Left ventricle myocardium superior (tissue), 1 donor: ENCODE measurements around the gene ZBTB39. TPM values are rescaled to one million over a fixed set of nuclear protein-coding genes. Genes with fewer than 3 reads are reported as not detected.

Experiments used
- ATAC-seq: fragments of 200-7000 bp; cut with Tn5 transposase; one replicate; pipeline ENCODE4 v1.9.1; 2020; ENCODE audit warnings: mild to moderate bottlenecking, moderate library complexity
- DNase-seq: peaks from one replicate; pipeline ENCODE4 v3.0.0-alpha.2; 2020
- intact Hi-C: fragments of 100-400 bp; cut with micrococcal nuclease; formaldehyde crosslinking; loops from one replicate; pipeline ENCODE4 v1.11.0; 2022
- total RNA-seq: library from RNA; stranded (reverse); fragmentation: NEBNext Ultra II Directional; extraction: Animal tissue kit (Norgen Biotek cat#: 25700); gene quantifications from one replicate; pipeline ENCODE4 v1.2.1, GENCODE V29; 2021
- donor health status: DM: no; HTN: yes; CAD: no; lungs with severe emphysema.

ZBTB39 gene
- total RNA-seq, 1 donor from 2014 or later: 3.4 TPM

DNA sequence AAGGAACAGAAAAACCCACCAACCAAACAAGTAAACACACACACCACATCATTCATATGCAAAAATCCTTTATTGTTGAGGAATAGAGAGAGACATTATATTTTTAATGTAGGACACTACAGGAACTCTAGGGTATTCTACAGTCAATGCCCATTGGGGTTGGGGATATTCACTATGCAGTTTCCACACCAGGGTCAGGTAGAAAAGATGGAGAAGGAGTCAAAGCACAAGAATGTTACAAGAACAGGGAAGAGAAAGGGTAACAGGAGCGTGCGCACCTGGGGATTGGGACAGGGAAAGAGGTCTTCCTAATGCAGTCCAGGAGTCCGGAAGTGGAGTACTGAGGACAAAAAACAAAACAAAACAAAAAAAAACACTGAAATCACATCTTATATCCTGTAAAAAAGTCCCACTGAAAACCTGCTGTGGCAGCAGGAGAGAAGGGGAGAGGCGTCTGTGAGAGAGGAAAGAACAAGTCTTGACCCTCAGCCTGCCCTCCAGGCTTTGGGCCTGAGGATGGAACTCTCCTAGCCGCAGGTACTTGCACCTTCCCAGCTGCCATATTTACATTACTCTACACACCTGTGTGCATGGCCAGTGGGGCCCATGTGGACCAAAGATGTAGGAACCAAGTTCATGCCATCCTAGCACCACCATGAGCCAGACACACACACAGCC, 3.7 kb upstream of the ZBTB39 start:
- no peak for DNase-seq
- ATAC-seq: no peak
- intact Hi-C loops: loop anchor here (5.0 kb wide), 1 partner anchor 253 kb away; no protein-coding TSS in a partner anchor

DNA sequence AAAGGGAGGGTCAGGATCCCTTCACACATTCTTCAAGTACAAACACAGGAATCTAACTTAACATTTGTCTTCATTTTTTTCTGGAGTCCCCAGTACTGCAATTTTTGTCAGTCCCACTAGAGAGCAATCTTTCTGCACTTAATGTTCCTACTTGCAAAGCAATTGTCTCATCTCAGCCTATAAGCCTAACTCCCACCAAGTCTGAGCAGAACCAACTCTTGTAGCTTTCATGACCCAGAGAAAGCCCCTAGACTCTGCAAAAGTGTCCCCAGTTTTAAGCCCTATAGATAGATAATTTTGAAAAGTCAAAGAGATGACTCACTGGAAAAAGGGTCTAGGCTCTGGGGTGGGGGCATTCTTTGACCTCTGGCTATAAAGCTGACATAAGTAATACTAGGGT, 1.8 kb upstream of the ZBTB39 start:
- intact Hi-C loops: loop anchor here (5.0 kb wide), 1 partner anchor 251 kb away; no protein-coding TSS in a partner anchor
- no peak for ATAC-seq
- no peak for DNase-seq

DNA sequence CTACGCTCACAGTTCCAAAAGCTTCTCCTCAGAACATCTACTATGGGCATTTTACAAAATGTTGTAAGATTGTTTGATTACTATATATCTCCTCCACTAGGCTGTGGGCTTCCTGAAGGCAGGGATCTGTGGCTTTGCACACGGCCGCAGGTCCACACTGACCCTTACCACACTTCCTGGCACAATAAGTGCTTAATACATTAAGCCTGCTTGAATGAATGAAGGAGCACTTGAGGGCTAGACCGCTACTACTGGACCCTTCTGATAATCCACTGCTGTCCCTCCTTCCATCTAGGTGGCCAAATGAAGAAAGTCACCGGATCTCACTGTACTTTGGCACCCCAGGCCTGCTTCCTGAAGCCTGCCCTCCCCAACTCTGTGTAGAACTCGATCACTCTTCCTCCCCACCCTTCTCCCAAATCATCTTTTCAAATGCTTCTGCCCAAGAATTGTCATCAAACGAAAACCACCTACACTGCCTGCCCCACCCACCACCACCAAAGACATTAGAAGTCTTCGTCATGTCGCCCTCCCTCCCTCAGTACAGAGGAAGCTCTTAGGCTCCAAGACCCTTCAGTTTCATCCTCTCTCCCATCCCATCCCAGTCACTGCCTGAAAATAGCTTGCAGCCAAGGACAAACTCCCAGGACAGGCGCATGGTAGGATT, 596 bp upstream of the ZBTB39 start:
- ATAC-seq: no peak
- intact Hi-C loops: loop anchor here (5.0 kb wide), 1 partner anchor 250 kb away; no protein-coding TSS in a partner anchor
- DNase-seq: no peak

DNA sequence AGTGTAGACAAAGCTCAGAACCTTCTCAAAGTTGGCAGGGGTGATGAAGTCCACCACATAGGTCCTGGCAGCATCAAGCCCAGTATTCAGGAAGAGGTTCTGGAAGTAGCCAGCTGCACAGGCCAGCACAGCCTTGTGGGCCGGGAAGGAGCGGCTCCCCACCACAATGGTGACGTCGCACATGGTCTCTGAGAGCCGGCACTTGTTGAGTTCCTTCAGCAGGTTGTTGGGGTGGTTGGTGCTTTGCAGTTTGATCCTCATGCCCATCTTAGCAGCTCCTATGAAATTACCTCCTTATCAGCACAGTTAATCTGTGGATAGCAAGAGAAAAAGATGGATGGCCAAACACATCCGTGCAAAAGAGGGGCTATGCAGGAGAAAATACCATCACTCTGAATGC, 1.7 kb downstream of the ZBTB39 start:
- intact Hi-C loops: loop anchor here (5.0 kb wide), 1 partner anchor 247 kb away; no protein-coding TSS in a partner anchor
- ATAC-seq (no peak), DNase-seq (no peak)

DNA sequence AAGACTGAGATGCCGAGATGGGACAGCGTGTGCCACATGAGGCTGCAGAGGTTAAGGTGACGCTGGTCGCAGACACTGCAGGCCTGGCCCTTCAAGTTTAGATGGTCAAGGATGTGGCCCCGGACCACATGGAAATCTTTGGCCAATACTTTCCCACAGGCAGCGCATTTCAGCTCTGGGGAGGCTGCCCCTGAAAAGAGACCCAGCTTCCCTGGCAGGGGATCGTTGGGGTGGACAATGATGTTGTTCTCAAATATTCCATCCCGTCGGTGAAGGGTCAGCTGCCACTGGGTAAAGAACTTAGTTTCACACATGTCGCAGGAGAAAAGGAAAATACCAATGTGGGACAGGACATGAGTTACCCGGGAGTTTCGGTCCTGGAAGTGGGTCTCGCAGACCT, 3.0 kb downstream of the ZBTB39 start:
- no peak for DNase-seq
- no peak for ATAC-seq
- intact Hi-C loops: no loop called here

DNA sequence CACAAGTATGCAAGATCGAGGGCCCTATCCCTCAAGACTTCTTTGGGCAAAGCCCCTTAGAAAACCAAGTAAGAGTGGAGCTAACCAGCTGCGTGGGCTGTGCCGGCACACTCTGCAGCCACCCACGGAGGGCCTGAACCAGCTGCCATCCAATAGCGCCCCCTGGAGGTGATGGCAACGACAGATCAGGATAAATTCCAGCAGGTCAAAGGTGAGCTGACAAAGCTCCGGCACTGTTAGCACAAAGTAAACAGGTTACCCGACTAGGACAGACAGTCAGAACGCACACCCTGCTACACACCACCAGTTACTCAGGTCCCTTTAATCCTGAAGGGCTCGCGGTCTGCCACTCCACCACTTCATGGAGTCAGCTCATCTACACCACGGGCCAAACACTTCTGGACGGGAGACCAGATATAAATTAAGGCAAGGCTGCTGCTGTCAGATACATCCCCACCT, 4.9 kb downstream of the ZBTB39 start:
- DNase-seq: peak; percentile 71
- peak; percentile 41 for ATAC-seq
- intact Hi-C loops: no loop called here

DNA sequence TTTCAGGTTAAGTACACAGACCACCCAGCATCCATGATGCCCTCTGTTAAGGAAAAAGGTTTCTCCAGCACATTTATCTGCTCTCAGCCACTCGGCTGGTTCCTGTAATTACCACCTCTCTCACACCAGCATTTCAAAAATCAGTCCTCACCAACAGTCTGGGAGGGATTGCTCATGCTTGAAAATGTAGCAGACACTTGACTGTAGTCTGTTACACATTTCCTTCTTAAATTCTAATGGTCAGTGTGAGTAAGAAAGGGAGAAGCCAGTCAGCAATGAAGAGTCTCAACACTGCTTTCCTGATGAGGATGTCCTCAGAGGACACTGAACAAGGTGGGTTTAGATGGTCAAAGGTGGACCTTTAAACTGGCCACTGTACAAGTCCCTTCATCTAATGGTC, 6.0 kb downstream of the ZBTB39 start:
- intact Hi-C loops: no loop called here

DNA sequence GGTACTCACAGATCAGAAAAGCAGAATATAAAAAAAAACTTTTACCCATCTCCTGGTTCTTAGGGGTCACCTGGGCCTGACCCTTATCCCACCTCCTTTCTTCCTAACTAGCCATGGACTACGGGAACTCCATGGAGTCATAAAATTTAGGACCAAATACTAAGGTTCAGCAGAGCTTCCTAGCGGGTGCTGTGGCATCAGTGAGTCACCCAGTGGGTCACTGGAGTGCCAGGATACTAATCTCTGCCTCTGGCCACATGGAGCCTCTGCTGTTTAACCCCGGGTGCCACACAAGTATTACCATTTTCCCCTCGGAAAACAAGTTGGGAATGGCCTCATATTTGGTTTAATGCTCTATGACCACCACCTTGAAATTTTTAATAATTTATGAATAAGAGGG, 6.9 kb downstream of the ZBTB39 start:
- ATAC-seq: no peak
- DNase-seq: no peak
- intact Hi-C loops: no loop called here

More for the DNA sequence above, 6.0 kb downstream of the ZBTB39 start:
- DNase-seq (no peak), ATAC-seq (no peak)

DNA sequence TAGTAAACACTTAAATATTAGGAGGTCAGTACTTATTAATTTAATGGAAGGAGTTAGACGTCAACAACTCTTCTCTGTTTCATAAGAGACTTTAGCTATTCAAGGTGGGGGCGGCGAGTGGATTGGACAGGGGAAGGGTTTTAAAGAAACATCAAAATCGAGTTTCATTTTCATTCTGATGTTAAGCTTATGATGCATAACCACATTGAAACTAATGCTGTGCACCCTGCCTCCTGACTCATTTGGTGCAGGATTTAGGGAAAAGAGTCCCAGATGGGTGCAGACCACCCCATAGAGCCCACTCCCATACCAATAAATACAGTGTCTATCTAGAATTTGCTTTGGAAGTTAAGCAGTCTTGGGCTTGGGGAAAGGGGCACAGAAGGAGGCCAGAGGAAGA, 7.4 kb downstream of the ZBTB39 start:
- intact Hi-C loops: no loop called here
- DNase-seq (no peak), ATAC-seq (no peak)

DNA sequence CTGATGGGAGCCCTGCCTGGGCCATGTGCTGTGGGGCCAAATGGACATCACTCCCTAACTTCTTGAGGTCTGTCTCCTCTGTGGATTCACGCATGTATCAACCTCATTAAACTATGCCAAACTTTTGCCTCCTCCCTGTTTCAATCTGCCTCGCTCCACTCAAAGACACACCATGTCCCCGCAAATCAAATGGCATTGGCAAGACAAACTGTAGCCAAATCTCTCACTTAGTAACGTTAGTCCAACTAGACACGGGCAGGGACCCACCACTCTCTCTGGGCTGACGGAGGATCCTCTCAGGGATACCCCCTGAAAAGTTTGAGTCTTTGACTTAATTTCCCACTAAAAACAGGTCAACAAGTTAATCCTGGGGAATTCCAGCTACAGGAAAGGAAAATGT, 8.0 kb downstream of the ZBTB39 start:
- DNase-seq (no peak), ATAC-seq (no peak)
- intact Hi-C loops: no loop called here

DNA sequence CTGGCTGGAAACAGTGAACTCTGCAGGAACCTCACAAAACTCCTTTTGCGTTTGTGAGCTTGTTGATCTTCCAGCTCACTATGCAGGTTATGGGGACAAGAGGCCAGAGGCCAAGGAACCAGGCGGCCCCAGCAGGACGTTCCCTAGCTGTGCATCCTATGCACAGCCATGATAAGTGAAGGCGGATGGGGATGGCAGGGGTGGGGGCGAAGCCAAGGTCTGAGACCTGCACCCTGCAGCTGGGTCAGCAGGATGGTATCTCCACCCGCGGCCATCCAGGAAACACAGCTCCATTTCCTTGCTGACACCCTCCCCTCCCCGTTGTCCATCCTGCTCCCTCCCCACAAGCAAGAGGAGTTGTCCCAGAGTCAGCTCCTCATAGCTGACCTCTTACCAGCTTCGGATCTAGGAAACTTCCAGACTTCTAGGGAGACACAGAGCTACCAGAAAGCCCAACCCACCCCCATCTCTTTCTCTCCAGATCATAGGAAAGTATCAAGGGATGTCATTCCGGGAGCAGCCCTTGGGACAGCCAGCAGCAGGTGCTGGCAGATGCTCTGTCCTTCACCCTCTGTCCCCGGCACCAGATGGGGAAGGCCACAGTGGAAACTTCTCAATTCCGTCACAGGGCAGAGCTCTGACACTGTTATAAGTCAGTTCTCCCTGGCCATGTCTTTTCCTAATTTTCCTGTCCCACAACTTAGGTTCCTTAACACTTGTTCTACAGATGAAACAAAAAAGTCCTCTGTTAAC, 9.4 kb downstream of the ZBTB39 start:
- DNase-seq (no peak), ATAC-seq (no peak)
- intact Hi-C loops: no loop called here

DNA sequence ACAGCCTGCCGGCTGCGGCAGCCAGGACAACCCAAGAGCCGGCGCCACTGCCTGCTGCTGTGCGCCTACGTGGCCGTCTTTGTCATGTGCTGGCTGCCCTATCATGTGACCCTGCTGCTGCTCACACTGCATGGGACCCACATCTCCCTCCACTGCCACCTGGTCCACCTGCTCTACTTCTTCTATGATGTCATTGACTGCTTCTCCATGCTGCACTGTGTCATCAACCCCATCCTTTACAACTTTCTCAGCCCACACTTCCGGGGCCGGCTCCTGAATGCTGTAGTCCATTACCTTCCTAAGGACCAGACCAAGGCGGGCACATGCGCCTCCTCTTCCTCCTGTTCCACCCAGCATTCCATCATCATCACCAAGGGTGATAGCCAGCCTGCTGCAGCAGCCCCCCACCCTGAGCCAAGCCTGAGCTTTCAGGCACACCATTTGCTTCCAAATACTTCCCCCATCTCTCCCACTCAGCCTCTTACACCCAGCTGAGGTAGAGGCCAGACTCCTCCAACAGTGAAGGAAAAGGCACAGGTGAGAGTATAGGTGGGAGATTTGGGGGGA, 10.3 kb downstream of the ZBTB39 start:
- intact Hi-C loops: no loop called here

DNA sequence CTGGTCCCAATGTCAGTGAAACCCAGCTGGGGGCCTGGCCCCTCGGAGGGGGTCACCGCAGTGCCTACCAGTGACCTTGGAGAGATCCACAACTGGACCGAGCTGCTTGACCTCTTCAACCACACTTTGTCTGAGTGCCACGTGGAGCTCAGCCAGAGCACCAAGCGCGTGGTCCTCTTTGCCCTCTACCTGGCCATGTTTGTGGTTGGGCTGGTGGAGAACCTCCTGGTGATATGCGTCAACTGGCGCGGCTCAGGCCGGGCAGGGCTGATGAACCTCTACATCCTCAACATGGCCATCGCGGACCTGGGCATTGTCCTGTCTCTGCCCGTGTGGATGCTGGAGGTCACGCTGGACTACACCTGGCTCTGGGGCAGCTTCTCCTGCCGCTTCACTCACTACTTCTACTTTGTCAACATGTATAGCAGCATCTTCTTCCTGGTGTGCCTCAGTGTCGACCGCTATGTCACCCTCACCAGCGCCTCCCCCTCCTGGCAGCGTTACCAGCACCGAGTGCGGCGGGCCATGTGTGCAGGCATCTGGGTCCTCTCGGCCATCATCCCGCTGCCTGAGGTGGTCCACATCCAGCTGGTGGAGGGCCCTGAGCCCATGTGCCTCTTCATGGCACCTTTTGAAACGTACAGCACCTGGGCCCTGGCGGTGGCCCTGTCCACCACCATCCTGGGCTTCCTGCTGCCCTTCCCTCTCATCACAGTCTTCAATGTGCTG, 11.0 kb downstream of the ZBTB39 start:
- DNase-seq: no peak
- ATAC-seq: no peak
- intact Hi-C loops: no loop called here

More for the DNA sequence above, 10.3 kb downstream of the ZBTB39 start:
- DNase-seq (no peak), ATAC-seq (no peak)

DNA sequence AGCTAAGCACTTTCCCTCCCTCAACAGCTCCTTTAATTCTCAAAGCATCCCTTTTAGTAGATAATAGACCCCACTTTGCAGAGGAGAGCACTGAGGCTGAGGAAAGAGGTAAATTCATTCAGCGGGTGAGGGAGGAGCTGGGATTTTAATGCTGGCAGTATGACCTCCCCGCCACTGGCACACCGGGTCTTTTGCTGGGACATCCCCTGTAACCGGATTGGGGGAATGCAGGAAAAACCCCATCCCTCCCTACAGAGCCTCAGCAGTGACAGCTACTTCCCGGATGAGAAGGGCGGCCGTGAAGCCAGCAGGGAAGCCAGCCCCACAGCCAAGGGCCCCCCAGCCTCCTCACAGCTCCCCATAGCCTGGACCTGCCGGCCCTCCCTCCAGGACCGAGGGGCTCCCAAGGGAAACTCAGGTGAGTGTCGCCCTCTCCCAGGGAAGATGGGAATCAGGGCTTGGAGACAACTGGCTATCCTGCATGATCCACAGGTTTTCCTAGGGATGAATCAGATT, 12.1 kb downstream of the ZBTB39 start:
- intact Hi-C loops: no loop called here
- no peak for ATAC-seq

DNA sequence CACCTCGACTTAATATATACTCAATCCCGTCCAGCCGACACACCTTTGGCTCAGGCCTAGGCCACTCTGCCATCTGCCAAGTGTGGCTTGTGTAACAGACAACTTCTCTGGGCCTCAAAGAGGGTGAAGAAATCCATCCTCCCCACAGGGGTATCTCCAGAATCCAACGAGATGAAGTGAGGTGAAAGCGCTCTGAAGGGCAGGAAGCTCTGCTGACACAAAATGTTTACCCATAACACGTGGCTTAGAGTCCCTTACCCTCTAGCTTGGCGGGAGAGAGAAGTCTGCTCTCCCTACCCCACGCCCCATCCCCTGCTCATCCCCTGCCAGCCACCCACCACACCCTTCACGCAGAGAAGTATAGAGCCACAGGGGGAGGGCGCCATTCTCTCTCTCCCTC, 13.0 kb downstream of the ZBTB39 start:
- intact Hi-C loops: no loop called here
- DNase-seq (no peak), ATAC-seq (no peak)

More for the DNA sequence above, 12.1 kb downstream of the ZBTB39 start:
- DNase-seq: no peak

DNA sequence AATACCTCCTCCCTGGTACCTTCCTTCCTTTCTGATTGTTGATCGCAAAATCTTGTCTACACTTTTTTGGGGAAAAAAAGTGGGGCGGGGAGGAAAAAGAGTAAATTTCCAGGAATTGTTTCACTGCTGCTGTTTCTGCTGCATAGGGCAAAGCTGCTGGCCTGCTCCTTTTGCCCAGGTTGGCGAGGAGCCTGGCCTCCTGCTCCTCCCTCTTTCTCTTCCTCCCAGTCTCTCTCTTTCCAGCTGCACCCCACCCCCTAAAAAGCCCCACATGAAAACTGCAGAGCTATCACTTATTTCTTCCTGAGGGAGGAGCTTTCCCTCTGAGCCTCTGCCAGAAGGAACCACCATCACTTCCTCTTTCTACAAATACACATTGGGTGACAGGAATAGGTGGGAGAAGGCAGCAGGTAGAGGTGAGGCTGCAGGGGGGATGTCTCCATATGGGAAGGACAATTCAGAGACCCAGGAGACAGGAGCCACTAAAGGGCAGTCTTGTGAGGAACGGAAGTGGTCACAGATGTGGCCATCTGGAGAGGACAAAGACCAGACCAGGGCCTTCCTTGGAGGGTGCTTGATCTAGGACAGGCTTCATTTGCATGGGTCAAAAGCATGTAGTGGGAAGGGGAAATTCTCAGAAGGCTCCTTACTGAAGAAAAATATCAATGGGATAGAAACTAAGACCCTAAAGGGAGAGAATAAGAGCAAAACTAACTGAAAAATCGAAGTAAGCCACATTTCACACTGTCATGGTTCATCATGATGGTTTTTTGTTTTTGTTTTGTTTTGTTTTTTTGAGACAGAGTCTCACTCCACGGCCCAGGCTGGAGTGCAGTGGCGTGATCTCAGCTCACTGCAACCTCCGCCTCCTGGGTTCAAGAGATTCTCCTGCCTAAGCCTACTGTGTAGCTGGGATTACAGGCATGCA, 14.8 kb downstream of the ZBTB39 start:
- peak; percentile 45 for ATAC-seq
- peak; percentile 60 for DNase-seq
- intact Hi-C loops: no loop called here

DNA sequence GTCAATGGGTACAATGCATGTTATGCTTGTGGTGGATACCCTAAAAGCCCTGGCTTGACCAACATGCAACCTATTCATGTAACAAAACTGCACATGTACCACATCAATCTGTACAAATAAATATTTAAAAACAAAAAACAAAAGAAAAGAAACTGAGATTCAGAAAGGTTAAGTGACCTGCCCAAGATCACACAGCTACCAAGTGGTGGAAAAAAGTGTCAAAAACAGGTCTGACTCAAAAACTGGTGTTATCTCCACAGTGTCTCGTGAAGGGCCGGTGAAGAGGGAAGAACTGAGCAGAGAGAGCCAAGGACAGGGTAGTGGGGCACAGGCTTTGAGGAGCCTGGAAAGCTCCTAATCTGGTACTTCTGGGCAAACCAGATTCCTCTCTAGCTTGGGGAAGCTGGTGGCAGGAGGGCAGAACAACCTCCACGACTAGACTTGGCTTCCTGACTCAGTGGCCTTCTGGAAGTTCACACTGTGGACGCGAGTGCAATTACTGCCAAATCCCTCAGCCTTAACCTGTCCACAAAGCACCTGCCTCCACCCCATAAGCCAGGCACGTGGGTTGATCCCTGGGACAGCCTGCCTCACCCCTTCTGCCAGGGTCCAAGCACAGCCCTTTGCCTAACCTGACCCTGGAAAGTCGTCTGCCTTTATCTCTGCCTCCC, 15.6 kb downstream of the ZBTB39 start:
- DNase-seq (no peak), ATAC-seq (no peak)
- intact Hi-C loops: no loop called here
